CD4-positive, alpha-beta T cell (primary cell): Measurements from ENCODE around the gene TAGLN2. TPM values are rescaled to one million over a fixed set of nuclear protein-coding genes. Genes with fewer than 3 reads are reported as not detected.

ENCODE experiments used
- ATAC-seq: fragments of 200-7000 bp; cut with Tn5 transposase; one replicate; pipeline ENCODE4 v1.10.0; 2022; ENCODE audit warnings: mild to moderate bottlenecking; ENCODE audit not compliant: poor library complexity
- CTCF ChIA-PET: fragments of 350-600 bp; sonication (Branson Sonifier 250); formaldehyde crosslinking; loops from one replicate; lab custom pipeline; 2021; ENCODE audit warnings: antibody characterized with exemption, inconsistent platforms; lab: Charles Lee
- POLR2A ChIA-PET: fragments of 350-600 bp; sonication (Branson Sonifier 250); formaldehyde crosslinking; loops from one replicate; lab custom pipeline; 2021; ENCODE audit warnings: antibody characterized with exemption, inconsistent platforms; lab: Charles Lee
- DNase-seq, 14 experiments: peaks; one replicate each; pipeline ENCODE4 v3.0.0-alpha.2; 2013 to 2020; ENCODE audit warnings: mixed read lengths in 2 of 14
- H3K27ac ChIP-seq, 2 donors: one replicate each; pipeline versions ENCODE4 v1.5.1 to v1.7.0; 2013; ENCODE audit warnings: low read length in 2 of 2, low read depth in 1 of 2, mild to moderate bottlenecking in 1 of 2
- H3K27me3 ChIP-seq, 2 experiments: 1 replicate in 1 of 2; 2 replicates in 1 of 2; pipeline versions ENCODE4 v1.6.1 to v1.7.0; 2013; ENCODE audit warnings: low read length in 2 of 2, control low read depth in 1 of 2, mild to moderate bottlenecking in 1 of 2, moderate library complexity in 1 of 2; ENCODE audit not compliant: insufficient read depth in 2 of 2, control insufficient read depth in 1 of 2
- H3K36me3 ChIP-seq: one replicate; pipeline ENCODE4 v1.6.1; 2013; ENCODE audit warnings: low read length, control low read depth; ENCODE audit not compliant: insufficient read depth
- H3K4me1 ChIP-seq: one replicate; pipeline ENCODE4 v1.6.1; 2013; ENCODE audit warnings: low read length, control low read depth; ENCODE audit not compliant: insufficient read depth
- H3K4me3 ChIP-seq: one replicate; pipeline ENCODE4 v1.5.1; 2013; ENCODE audit warnings: mild to moderate bottlenecking, low read length, moderate library complexity
- H3K9me3 ChIP-seq, 2 experiments: 1 replicate in 1 of 2; 2 replicates in 1 of 2; pipeline versions ENCODE4 v1.6.1 to v1.7.0; 2013; ENCODE audit warnings: low read length in 2 of 2, mild to moderate bottlenecking in 2 of 2, control low read depth in 1 of 2, moderate library complexity in 1 of 2; ENCODE audit not compliant: control insufficient read depth in 1 of 2, insufficient read depth in 1 of 2
- H3K27ac Mint-ChIP-seq: one replicate; pipeline ENCODE4 v1.8.0; 2020; ENCODE audit warnings: mixed read lengths
- H3K27me3 Mint-ChIP-seq: one replicate; pipeline ENCODE4 v1.8.0; 2021; ENCODE audit warnings: mixed read lengths
- H3K36me3 Mint-ChIP-seq: one replicate; pipeline ENCODE4 v1.8.0; 2021; ENCODE audit warnings: low read depth, mixed read lengths
- H3K4me1 Mint-ChIP-seq: one replicate; pipeline ENCODE4 v1.8.0; 2021; ENCODE audit warnings: low read depth, mixed read lengths
- H3K4me3 Mint-ChIP-seq: one replicate; pipeline ENCODE4 v1.8.0; 2020; ENCODE audit warnings: mild to moderate bottlenecking, mixed read lengths
- H3K9me3 Mint-ChIP-seq: one replicate; pipeline ENCODE4 v1.8.0; 2020; ENCODE audit warnings: mixed read lengths
- CTCF ChIP-seq: fragments of 200-600 bp; IDR thresholded peaks from one replicate; pipeline ENCODE4 v1.8.0; 2022; ENCODE audit warnings: antibody characterized with exemption, mild to moderate bottlenecking
- intact Hi-C, 2 experiments: fragments of 100-400 bp; cut with DNase I in 1 of 2; cut with micrococcal nuclease in 1 of 2; formaldehyde crosslinking; loops; one replicate each; pipeline versions ENCODE4 v1.15.1 to v1.9.0; 2023 to 2025; cut with DNase I, micrococcal nuclease
- total RNA-seq, 174 experiments: library from RNA in 2 of 174; stranded (reverse) in 2 of 174; gene quantifications; one replicate each; pipeline ENCODE4 v1.2.3 and lab custom pipeline; 2021 to 2026

TAGLN2 gene
- total RNA-seq, 2 experiments from 2014 or later = 301 to 311 TPM

GRCh38 chr1:159929155-159930051 lies 4.1 kb upstream of the TAGLN2 start:
- Mint-ChIP-seq H3K4me1 (peaks cover 18% of the 10 kb centered on the region), H3K36me3 (peaks cover 12% of the 10 kb centered on the region), H3K27ac (no peak overlapping the region), H3K27me3 (no peaks in the 10 kb centered on the region), H3K4me3 (no peak overlapping the region), H3K9me3 (no peaks in the 10 kb centered on the region)
- no peak for TF ChIP-seq CTCF
- Histone ChIP-seq H3K36me3 (no peaks in the 10 kb centered on the region), H3K9me3 (peaks cover 0 to 4% of the 10 kb centered on the region in 2 experiments), H3K4me1 (peaks cover 13% of the 10 kb centered on the region), H3K27me3 (no peaks in the 10 kb centered on the region), H3K4me3 (no peak overlapping the region), H3K27ac (no peak overlapping the region)
- ChIA-PET POLR2A (no interaction called here), CTCF (no interaction called here)
- peak in 2 of 14 experiments; percentile 10 to 34 for DNase-seq
- intact Hi-C loops = loop anchor here (5.0 to 10.0 kb wide), 6 partner anchors 75 to 1465 kb away; partner anchors contain the start of genes DUSP23 (in 1 of the 2), IGSF8 (in 1 of the 2), PEX19 (in 1 of the 2) and PIGM (in 1 of the 2)
- no peak for ATAC-seq

GRCh38 chr1:159928491-159929050 lies 3.3 kb upstream of the TAGLN2 start:
- intact Hi-C loops = loop anchor here (5.0 to 10.0 kb wide), 5 partner anchors 74 to 356 kb away; partner anchors contain the start of genes DUSP23 (in 1 of the 2), IGSF8 (in 1 of the 2), PEX19 (in 1 of the 2) and PIGM (in 1 of the 2)
- no peaks in the 10 kb centered on the region for H3K36me3 ChIP-seq
- no peaks in the 10 kb centered on the region for H3K27me3 ChIP-seq
- POLR2A ChIA-PET = no interaction called here
- H3K27ac Mint-ChIP-seq = no peak overlapping the region
- no peak overlapping the region for H3K4me3 Mint-ChIP-seq
- ATAC-seq (no peak), DNase-seq (peak in 1 of 14 experiments; percentile 26)
- H3K4me3 ChIP-seq = no peak overlapping the region
- H3K27me3 Mint-ChIP-seq = no peaks in the 10 kb centered on the region
- H3K9me3 ChIP-seq = peaks cover 0 to 4% of the 10 kb centered on the region in 2 experiments
- CTCF ChIA-PET = no interaction called here
- peaks cover 22% of the 10 kb centered on the region for H3K4me1 Mint-ChIP-seq
- H3K9me3 Mint-ChIP-seq = no peaks in the 10 kb centered on the region
- TF ChIP-seq CTCF = no peak
- peaks cover 18% of the 10 kb centered on the region for H3K4me1 ChIP-seq
- H3K36me3 Mint-ChIP-seq = peaks cover 20% of the 10 kb centered on the region
- no peak overlapping the region for H3K27ac ChIP-seq

GRCh38 chr1:159927849-159928431 lies 2.6 kb upstream of the TAGLN2 start:
- H3K9me3 Mint-ChIP-seq = no peaks in the 10 kb centered on the region
- H3K27ac Mint-ChIP-seq = no peak overlapping the region
- peak in 1 of 14 experiments; percentile 31 for DNase-seq
- no peak overlapping the region for H3K4me3 Mint-ChIP-seq
- H3K36me3 ChIP-seq = peaks cover 3% of the 10 kb centered on the region
- intact Hi-C loops = loop anchor here (5.0 to 10.0 kb wide), 5 partner anchors 73 to 357 kb away; partner anchors contain the start of genes DUSP23 (in 1 of the 2), IGSF8 (in 1 of the 2), PEX19 (in 1 of the 2) and PIGM (in 1 of the 2)
- POLR2A ChIA-PET = interaction anchor here (0.6 kb wide), 1 partner anchor 27 kb away, joined by 4 read pairs; no protein-coding TSS in a partner anchor
- H3K9me3 ChIP-seq = peaks cover 0 to 4% of the 10 kb centered on the region in 2 experiments
- TF ChIP-seq CTCF = no peak
- CTCF ChIA-PET = no interaction called here
- H3K4me1 Mint-ChIP-seq = peaks cover 22% of the 10 kb centered on the region
- peaks cover 24% of the 10 kb centered on the region for H3K4me1 ChIP-seq
- ATAC-seq = no peak
- H3K4me3 ChIP-seq = no peak overlapping the region
- H3K27me3 Mint-ChIP-seq = no peaks in the 10 kb centered on the region
- no peak overlapping the region for H3K27ac ChIP-seq
- peaks cover 26% of the 10 kb centered on the region for H3K36me3 Mint-ChIP-seq
- H3K27me3 ChIP-seq = no peaks in the 10 kb centered on the region
